GM12878 (cell line): ENCODE measurements around the gene KYAT1. TPM values are rescaled to one million over a fixed set of nuclear protein-coding genes. Genes with fewer than 3 reads are reported as not detected.

Experiments
- ATAC-seq: fragments of 200-7000 bp; cut with Tn5 transposase; 3 replicates; pipeline ENCODE4 v1.9.1; 2020; ENCODE audit warnings: mild to moderate bottlenecking, moderate library complexity
- BruUV-seq: library from RNA; stranded (reverse); fragments of 400-500 nt; replicated peaks from 2 replicates; lab custom pipeline; 2021; lab: Mats Ljungman, UMichigan
- CTCF ChIA-PET: fragments of 300-600 bp; sonication (Branson Sonifier 250); formaldehyde crosslinking; extraction: SDS; loops from one replicate; lab custom pipeline; 2021; ENCODE audit warnings: inconsistent platforms; lab: Yijun Ruan, JAX
- POLR2A ChIA-PET: fragments of 350-600 bp; formaldehyde crosslinking; extraction: SDS; loops from one replicate; lab custom pipeline; 2021; ENCODE audit warnings: inconsistent platforms; lab: Charles Lee
- RAD21 ChIA-PET: fragments of 300-600 bp; sonication (Branson Sonifier 250); formaldehyde crosslinking; loops from one replicate; lab custom pipeline; 2023; ENCODE audit warnings: antibody characterized with exemption; ENCODE audit not compliant: unreplicated experiment; lab: Charles Lee
- SMC1A ChIA-PET: fragments of 300-600 bp; sonication (Branson Sonifier 250); formaldehyde crosslinking; loops from one replicate; lab custom pipeline; 2023; ENCODE audit not compliant: unreplicated experiment, uncharacterized antibody; lab: Charles Lee
- DNase-seq: peaks from one replicate; pipeline ENCODE4 v3.0.0-alpha.2; 2011; ENCODE audit warnings: low read depth, low spot score
- FAIRE-seq: peaks from 3 replicates; lab custom pipeline; 2011; peaks lifted over from hg19 to GRCh38; lab: Jason Lieb, UNC
- H2AFZ ChIP-seq: 2 replicates; pipeline ENCODE4 v1.6.0; 2011; ENCODE audit warnings: low read depth, low read length, control low read depth; ENCODE audit not compliant: control insufficient read depth
- H3K27ac ChIP-seq: 2 replicates; pipeline ENCODE4 v1.5.1; 2011; ENCODE audit warnings: control low read depth; ENCODE audit not compliant: control insufficient read depth, insufficient read depth
- H3K27me3 ChIP-seq, 2 experiments: replicated peaks in 1 of 2; 2 replicates each; pipeline versions ENCODE4 v1.6.0 to v1.6.1; 2011; ENCODE audit warnings: low read length in 1 of 2; ENCODE audit not compliant: control insufficient read depth in 2 of 2, insufficient read depth in 2 of 2
- H3K36me3 ChIP-seq, 2 experiments: 2 replicates each; pipeline ENCODE4 v1.5.1; 2011; ENCODE audit warnings: low read length in 1 of 2; ENCODE audit not compliant: control insufficient read depth in 2 of 2, insufficient read depth in 2 of 2
- H3K4me1 ChIP-seq: 2 replicates; pipeline ENCODE4 v1.6.1; 2011; ENCODE audit warnings: mild to moderate bottlenecking, low read length, moderate library complexity, mixed read lengths; ENCODE audit not compliant: control insufficient read depth, insufficient read depth
- H3K4me2 ChIP-seq: 2 replicates; pipeline ENCODE4 v1.6.0; 2011; ENCODE audit warnings: control low read depth; ENCODE audit not compliant: control insufficient read depth, insufficient read depth
- H3K4me3 ChIP-seq: fragments of 200-600 bp; sonication (generic); 2 replicates; pipeline ENCODE4 v1.5.1; 2016
- H3K79me2 ChIP-seq: 2 replicates; pipeline ENCODE4 v1.6.0; 2011; ENCODE audit warnings: low read length; ENCODE audit not compliant: control insufficient read depth, insufficient read depth
- H3K9ac ChIP-seq: 2 replicates; pipeline ENCODE4 v1.8.0; 2011; ENCODE audit warnings: low read length, control low read depth, mixed read lengths; ENCODE audit not compliant: control insufficient read depth, insufficient read depth
- H3K9me3 ChIP-seq: replicated peaks from 3 replicates; pipeline ENCODE4 v1.5.1; 2011; ENCODE audit warnings: mild to moderate bottlenecking, low read length; ENCODE audit not compliant: control insufficient read depth, insufficient read depth
- H4K20me1 ChIP-seq: 2 replicates; pipeline ENCODE4 v1.6.0; 2011; ENCODE audit not compliant: control insufficient read depth, insufficient read depth
- CBX3 ChIP-seq: fragments of 200-600 bp; sonication (generic); IDR thresholded peaks from 2 replicates; pipeline ENCODE4 v1.6.1; 2016; ENCODE audit warnings: low read depth, borderline replicate concordance
- CREB1 ChIP-seq: IDR thresholded peaks from 2 replicates; pipeline ENCODE4 v1.6.1; 2012; ENCODE audit warnings: low read depth, mild to moderate bottlenecking, inconsistent platforms
- CTCF ChIP-seq, 3 experiments: IDR thresholded peaks in 2 of 3; conservative IDR thresholded peaks in 1 of 3; 2 replicates each; pipeline ENCODE4 v1.5.1; 2011; ENCODE audit warnings: low read depth in 3 of 3, low read length in 3 of 3, mild to moderate bottlenecking in 3 of 3, control low read depth in 2 of 3, moderate library complexity in 2 of 3, inconsistent platforms in 1 of 3, mixed read lengths in 1 of 3; ENCODE audit not compliant: control insufficient read depth in 2 of 3, insufficient read depth in 1 of 3; ENCODE audit errors: extremely low read depth in 1 of 3
- GATAD2B ChIP-seq: fragments of 450-650 bp; conservative IDR thresholded peaks from 2 replicates; pipeline ENCODE4 v1.6.1; 2017; ENCODE audit warnings: low read depth, mild to moderate bottlenecking, moderate library complexity
- RAD51 ChIP-seq: fragments of 450-650 bp; IDR thresholded peaks from 2 replicates; pipeline ENCODE4 v1.6.1; 2016; ENCODE audit warnings: moderate library complexity, mild to moderate bottlenecking, inconsistent platforms
- SMAD1 ChIP-seq: fragments of 450-650 bp; IDR thresholded peaks from 2 replicates; pipeline ENCODE4 v1.6.1; 2018; ENCODE audit warnings: mild to moderate bottlenecking, low read depth; ENCODE audit not compliant: partially characterized antibody
- SRF ChIP-seq, 2 experiments: IDR thresholded peaks; 2 replicates each; pipeline ENCODE4 v1.6.1; 2011; ENCODE audit warnings: low read depth in 2 of 2, low read length in 2 of 2, mild to moderate bottlenecking in 1 of 2, moderate library complexity in 1 of 2
- WRNIP1 ChIP-seq: IDR thresholded peaks from 2 replicates; pipeline ENCODE4 v1.6.1; 2011; ENCODE audit warnings: low read depth, low read length, improper control_type of control experiment, borderline replicate concordance
- WGBS: methylation state at CpG from one replicate; pipeline ENCODE4 v1.1.6; 2016; ENCODE audit warnings: low lambda C conversion rate; ENCODE audit not compliant: insufficient replicate concordance, insufficient coverage; ENCODE audit errors: missing lambda C conversion rate; 5-methylcytosine and 5-hydroxymethylcytosine counted together
- in situ Hi-C: fragments of 300-500 bp; cut with MboI; formaldehyde crosslinking; loops from 9 replicates; pipeline ENCODE4 v1.14.3; 2018; ENCODE audit warnings: mixed read lengths
- intact Hi-C: fragments of 100-400 bp; cut with micrococcal nuclease; formaldehyde crosslinking; loops from one replicate; pipeline ENCODE4 v1.14.2; 2022; ENCODE audit not compliant: unreplicated experiment
- polyA plus RNA-seq, 11 experiments: library from polyadenylated mRNA; depleted of rRNA in 4 of 11; unstranded in 6 of 11; stranded (reverse) in 5 of 11; fragments of >200 nt; fragmentation: Nextera tagmentation in 4 of 11; fragmentation: Illumina TruSeq in 1 of 11; extraction: Ambion mirVana in 4 of 11; extraction: Trizol in 1 of 11; gene quantifications; 1 replicate in 1 of 11; 2 replicates in 10 of 11; pipeline versions ENCODE4 v1.2.1 to v1.2.3, GENCODE V29; 2011 to 2016; ENCODE audit warnings: inconsistent platforms in 2 of 11, missing spikeins in 2 of 11, low read depth in 1 of 11
- total RNA-seq, 4 experiments: library from RNA; depleted of rRNA in 3 of 4; stranded (reverse); fragments of >200 nt in 3 of 4; fragmentation: Illumina TruSeq in 1 of 4; extraction: Trizol in 1 of 4; gene quantifications; 2 replicates each; pipeline versions ENCODE4 v1.2.1 to v1.2.3, GENCODE V29; 2013 to 2021

The KYAT1 gene
- total and polyA plus RNA-seq, 10 of the 15 experiments (the other 5 are each of a cell fraction or from before 2014, with no cell fraction given): 5.8 to 15.7 (median 11.4) TPM

DNA sequence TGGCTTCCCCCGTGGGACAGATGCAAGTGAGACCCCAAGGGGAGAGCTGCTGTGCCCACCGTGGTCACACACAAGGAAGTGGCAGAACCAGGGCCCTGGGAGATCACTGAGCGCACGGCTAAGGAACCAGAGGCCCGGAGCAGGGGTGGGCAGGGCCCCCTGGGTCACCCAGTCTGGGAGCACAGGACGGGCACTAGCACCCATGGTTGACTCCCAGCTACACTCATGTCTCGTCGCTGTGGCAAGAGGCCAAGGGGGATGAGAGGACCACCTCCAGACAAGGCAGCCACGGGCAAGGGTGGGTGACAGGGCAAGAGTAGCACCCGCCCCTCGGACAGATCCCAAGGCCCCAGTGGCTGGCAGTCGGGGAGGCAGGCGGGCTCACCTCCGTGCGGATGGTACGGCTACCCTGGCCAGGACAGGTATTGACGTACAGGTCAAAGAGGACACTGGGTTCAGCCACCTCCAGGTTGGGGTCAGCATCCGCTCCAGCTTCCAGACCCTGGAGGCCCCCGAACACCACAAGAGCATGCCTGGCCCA is 58.3 kb downstream of the KYAT1 start:
- Histone ChIP-seq H3K79me2 (peaks cover 7% of the 10 kb centered on the region), H3K27ac (no peak overlapping the region), H3K4me2 (no peak overlapping the region), H3K27me3 (no peaks in the 10 kb centered on the region), H4K20me1 (no peaks in the 10 kb centered on the region), H3K4me3 (no peak overlapping the region), H3K36me3 (peaks cover 22 to 28% of the 10 kb centered on the region in 2 experiments), H2AFZ (no peak overlapping the region), H3K9me3 (no peaks in the 10 kb centered on the region), H3K4me1 (peaks cover 10% of the 10 kb centered on the region; the same call in 1 of the 2 replicates), H3K9ac (no peak overlapping the region)
- POLR2A ChIA-PET: no interaction called here
- DNase-seq: no peak
- WGBS: 96% methylated on average over 19 of the region's 19 CpGs
- FAIRE-seq: no peak
- ATAC-seq: no peak
- SMC1A ChIA-PET: no interaction called here
- TF ChIP-seq CTCF (IDR thresholded peaks at IDR 0.05 in 2 of 3, conservative IDR thresholded peaks at IDR 0.05 in 1 of 3; ENCODE audit: control insufficient read depth in 2 of 3, extremely low read depth in 1 of 3, insufficient read depth in 1 of 3, low read depth in 3 of 3, low read length in 3 of 3): no peak
- no peak for TF ChIP-seq CREB1
- TF ChIP-seq SRF (IDR thresholded peaks at IDR 0.05; ENCODE audit: low read depth in 2 of 2, low read length in 2 of 2): no peak
- TF ChIP-seq RAD51: no peak
- TF ChIP-seq SMAD1: no peak
- no peak for TF ChIP-seq GATAD2B
- no peak for TF ChIP-seq CBX3
- no peak for TF ChIP-seq WRNIP1
- in situ Hi-C loops: no loop called here
- intact Hi-C loops: no loop called here
- CTCF ChIA-PET: no interaction called here
- BruUV-seq: no TSS peak
- RAD21 ChIA-PET: no interaction called here
